Stimulated activated CD8-positive, alpha-beta memory T cell treated with anti-CD3 and anti-CD28 coated beads, Interleukin-2, amount 100 ng/mL, for 1 hour (primary cell): Measurements from ENCODE around the gene VPS37B.

ENCODE experiments used
- DNase-seq, 2 donors: peaks; one replicate each; pipeline ENCODE4 v3.0.0-alpha.2; 2020; ENCODE audit warnings: low read depth in 2 of 2

Gene VPS37B

GRCh38 chr12:122852336-122853275 lies 43.3 kb downstream of the VPS37B start:
- DNase-seq = no peak

DNA sequence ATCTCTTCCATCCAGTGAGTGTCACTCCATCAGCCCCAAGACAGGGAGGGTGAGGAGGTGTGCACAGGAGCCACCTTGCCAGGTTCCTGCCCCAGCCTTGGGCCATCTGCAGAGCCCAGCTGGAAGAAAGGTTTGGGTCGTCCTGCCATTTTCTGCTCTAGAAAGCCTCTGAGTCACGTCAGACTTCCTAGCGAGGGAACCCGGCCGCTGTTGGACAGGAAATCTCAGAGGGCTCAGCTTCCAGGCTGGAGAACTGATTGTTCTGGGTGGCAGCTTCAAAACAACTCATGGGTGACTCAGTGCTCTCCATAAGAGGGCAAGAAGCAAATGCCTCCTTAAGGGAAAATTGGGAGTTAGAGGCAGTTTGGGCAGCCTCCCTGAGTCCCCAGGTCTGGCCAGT lies 44.1 kb downstream of the VPS37B start:
- DNase-seq = no peak

GRCh38 chr12:122850695-122851350 lies 45.1 kb downstream of the VPS37B start:
- DNase-seq = no peak

- DNase-seq = no peak
Observed at GRCh38 chr12:122850048-122850445, 45.9 kb downstream of the VPS37B start.

GRCh38 chr12:122849352-122850047 lies 46.4 kb downstream of the VPS37B start:
- no peak for DNase-seq

DNA sequence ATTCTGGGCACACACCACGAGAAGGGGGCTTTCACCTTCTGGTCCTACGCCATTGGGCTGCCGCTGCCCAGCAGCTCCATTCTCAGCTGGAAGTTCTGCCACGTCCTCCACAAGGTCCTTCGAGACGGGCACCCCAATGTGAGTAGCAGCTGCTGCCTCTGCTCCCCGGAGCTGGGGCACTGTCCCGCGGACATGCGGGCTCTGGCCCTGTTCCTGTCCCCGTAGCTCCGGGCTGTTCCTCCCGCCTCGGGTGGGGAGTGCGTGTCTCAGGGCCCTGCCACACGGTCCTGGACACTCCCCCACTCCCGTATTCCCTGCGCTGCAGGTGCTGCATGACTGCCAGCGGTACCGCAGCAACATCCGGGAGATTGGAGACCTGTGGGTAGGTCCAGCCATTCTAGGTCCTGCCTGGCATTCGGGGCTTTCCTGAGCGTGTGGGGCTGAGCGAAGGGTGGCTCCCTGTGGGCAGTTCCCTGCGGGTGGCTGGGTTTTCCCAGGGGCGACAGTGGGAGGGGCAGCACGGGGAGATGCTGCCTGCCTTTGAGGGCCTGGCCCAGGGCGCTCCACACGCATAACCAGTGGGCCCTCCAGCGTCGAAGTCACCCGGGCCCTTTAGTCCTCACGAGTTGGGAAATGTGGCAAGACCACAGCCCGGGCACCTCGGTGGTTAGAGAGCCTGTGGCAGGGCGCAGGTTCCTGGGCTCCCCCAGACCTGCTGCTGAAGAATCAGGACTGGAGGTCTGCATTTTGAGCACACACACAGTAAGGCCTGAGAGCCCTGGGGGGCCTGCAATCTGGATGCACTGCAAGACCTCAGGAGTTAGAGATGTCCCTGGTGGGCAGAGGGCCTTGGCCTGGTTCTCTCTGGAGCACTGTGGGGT lies 47.2 kb downstream of the VPS37B start:
- no peak for DNase-seq

DNA sequence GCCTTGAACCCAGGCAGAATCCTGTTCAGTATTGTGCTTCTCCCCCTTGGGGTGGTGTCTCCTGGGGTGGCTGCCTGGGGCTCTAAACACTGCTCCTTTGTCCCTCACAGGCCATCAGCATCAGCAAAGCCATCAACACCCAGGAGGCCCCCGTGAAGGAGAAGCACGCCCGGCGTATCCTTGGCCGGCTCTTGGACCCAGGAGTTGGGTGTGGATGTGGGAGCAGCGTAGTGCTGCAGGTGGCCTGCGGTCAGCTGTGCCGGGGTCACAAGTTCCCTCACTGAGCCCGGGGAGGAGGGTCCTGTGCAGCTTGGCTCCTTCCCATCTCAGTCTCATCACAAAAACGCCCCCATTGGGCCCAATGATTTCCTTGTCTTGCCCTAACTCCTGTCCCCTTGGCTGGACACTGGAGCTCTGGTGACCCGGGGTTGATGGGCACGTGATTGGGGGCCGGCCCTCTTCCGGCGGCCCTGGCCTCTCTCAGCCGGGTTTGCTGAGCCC lies 48.0 kb downstream of the VPS37B start:
- no peak for DNase-seq

DNA sequence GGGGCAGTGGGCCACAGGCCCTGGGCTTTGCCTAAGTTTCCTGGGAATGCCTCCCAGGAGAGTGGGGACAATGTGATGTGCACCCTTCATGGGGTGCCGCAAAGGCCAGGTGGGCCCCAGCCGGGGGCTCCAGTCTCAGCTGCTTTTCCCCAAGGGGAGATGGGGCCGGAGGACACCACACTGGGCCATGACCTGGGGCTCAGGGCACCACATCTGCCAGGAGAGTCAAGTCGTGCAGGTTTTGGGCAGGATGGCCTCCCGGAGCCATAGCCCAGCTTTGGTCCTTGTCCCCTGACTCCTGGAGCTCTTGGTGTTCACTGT lies 48.4 kb downstream of the VPS37B start:
- DNase-seq = no peak

DNA sequence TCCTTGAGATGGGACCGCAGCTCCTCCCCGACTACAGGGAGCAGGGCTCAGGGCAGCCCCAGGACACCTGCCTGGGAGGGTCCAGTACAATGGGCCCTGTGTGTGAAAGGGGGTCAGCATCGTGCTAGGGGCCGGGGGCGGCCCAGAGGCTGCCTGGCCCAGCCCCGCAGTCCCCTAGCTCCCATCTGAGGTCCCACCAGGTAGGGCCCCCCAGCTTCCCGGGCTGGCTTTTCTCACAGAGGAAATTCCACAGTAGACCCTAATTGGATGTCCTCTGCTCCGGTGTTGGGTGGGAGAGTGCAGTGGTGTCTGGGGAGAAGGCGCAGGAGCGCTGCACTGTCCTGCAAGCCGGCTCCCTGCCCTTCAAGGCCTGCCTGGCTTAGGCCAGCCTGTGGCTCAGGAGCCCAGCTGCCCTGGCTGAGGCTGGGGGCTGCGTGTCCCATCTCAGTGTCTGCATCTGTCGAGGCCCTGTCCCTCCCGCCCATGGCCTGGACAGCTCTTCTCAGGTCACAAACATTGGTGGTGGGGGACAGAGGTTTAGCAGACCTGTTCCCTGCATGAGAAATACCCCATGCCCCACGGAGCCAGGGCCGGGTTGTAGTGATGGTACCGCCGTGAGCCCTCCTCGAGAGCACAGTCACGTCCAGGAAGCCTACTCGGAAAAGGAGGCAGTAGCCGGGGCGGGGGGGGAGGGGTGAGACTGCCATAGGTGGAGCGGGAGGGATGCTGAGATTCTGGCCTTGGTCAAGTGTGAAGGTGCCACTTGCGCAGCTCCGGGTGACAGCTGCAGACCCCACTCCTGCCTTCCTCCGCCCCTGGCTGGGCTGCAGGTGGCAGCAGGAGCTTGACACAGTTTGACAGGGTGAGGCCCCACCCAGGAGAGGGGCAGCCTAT lies 49.1 kb downstream of the VPS37B start:
- no peak for DNase-seq

DNA sequence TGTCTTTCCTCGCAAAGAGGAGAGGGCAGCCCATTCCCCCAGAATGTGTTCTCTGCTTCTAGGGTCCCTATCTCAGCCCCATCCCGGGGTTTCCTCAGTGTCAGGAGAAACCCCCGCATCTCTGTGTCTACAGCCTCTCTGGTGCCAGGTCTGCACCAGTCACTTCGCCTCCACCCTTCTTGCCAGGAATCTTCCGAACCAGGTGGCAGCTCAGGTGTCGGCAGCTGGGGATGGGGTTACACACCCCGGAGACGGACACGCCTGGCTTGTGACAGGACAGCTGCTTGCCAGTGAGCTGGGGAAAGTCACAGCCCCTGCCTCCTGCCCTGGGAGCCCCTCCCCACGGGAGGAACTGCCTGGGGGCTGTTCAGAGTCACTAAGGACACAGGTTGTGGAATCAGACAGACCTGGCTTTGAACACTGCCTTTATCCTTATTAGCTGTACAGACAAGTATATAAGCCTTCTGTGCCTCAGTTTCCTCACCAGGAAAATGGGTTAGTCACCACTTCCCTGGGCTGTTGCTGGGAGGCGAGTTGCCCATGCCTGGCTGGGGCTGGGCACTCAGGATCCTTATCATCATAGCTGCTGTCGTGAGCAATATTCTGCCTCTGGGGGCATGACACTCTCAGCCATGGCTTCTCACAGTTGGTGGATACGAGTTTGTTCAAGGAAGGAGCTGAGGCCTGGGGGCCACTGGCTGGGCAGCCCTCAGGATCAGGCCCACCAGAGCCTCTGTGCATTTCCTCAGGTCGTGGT lies 49.9 kb downstream of the VPS37B start:
- DNase-seq = no peak

GRCh38 chr12:122845041-122845864 lies 50.7 kb downstream of the VPS37B start:
- DNase-seq = no peak

DNA sequence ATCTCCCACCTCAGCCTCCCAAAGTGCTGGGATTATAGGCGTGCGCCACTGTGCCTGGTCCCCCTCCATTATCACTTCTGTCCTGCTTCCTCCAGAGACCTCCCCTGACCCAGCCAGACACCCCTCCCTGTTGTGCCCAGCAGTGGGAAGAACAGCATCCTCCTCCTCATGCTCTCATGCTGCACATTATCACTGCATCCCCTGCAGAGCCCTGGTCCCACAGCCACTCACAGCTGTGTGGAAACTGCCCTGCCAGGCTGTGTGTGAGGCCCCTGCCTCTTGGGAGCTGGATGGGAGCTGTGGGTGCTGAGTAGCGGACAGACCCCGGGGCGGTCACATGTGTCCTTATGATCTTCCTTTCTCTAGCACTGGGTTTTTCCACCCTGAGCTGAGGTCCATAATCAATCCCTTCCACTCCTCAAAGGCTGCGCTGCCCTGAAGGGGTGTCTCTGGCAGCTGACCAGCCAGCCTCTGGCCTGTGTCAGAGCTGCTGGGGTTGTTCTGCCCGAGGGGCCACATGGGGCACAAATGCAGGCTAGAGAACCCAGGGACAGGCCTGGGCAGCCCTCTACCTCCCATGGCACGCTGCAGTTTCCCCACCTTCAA lies 51.5 kb downstream of the VPS37B start:
- no peak for DNase-seq

- DNase-seq = no peak
Observed at GRCh38 chr12:122843455-122843854, 52.5 kb downstream of the VPS37B start.

- DNase-seq = no peak
Observed at GRCh38 chr12:122842505-122843405, 53.2 kb downstream of the VPS37B start.

GRCh38 chr12:122841544-122842321 lies 54.2 kb downstream of the VPS37B start:
- DNase-seq = no peak
